SIG-M5 (cell line): ENCODE measurements around the gene KCNJ12.

Experiments used
- DNase-seq: peaks from one replicate; lab custom pipeline; 2025; lab: John Stamatoyannopoulos, UW

Gene KCNJ12

GRCh38 chr17:21368545-21369246 lies 7.5 kb upstream of the KCNJ12 start:
- DNase-seq: no peak

DNA sequence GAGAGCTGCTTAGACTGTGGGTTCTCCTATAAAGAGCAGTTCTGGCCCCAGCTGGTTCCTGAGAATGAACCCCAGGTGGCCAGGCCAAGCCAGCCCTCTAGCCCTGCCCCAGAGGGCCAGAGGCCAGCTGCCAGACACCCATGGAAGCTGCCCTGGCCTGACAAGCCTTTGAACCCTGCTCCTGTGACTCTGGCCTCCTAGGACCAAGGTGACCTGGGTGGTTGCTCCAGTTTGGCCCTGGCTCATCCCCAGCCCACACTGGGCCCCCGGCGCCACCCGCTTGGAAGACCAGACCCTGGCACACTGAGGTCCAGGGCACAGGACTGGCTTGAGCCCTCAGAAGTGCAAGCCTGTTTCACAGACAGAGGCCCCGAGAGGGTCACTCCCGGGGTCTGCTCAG lies 6.8 kb upstream of the KCNJ12 start:
- DNase-seq: no peak

- DNase-seq: no peak
Observed at GRCh38 chr17:21370430-21370829, 5.7 kb upstream of the KCNJ12 start.

GRCh38 chr17:21371511-21372081 lies 4.6 kb upstream of the KCNJ12 start:
- DNase-seq: no peak

- no peak for DNase-seq
Observed at GRCh38 chr17:21372256-21372954, 3.8 kb upstream of the KCNJ12 start.

DNA sequence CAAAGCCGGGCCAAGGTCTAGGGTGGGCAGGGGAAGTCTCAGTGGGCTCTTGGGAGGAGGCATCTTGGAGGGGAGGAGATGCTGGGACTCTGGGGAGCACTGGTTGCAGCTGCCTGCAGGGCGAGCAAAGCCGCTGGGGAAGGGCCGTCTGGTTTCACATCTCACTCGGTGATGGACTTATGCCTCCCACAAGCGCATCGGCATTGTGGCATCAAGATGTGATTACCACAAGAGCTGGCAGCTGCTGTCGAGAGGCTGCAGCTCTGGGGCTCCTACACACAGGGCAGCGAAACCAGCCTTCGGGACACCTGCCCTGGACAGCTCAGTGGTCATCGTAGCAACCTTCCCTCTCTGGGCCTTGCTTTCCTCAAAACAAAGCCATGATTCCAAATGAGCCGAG lies 3.1 kb upstream of the KCNJ12 start:
- DNase-seq: no peak

DNA sequence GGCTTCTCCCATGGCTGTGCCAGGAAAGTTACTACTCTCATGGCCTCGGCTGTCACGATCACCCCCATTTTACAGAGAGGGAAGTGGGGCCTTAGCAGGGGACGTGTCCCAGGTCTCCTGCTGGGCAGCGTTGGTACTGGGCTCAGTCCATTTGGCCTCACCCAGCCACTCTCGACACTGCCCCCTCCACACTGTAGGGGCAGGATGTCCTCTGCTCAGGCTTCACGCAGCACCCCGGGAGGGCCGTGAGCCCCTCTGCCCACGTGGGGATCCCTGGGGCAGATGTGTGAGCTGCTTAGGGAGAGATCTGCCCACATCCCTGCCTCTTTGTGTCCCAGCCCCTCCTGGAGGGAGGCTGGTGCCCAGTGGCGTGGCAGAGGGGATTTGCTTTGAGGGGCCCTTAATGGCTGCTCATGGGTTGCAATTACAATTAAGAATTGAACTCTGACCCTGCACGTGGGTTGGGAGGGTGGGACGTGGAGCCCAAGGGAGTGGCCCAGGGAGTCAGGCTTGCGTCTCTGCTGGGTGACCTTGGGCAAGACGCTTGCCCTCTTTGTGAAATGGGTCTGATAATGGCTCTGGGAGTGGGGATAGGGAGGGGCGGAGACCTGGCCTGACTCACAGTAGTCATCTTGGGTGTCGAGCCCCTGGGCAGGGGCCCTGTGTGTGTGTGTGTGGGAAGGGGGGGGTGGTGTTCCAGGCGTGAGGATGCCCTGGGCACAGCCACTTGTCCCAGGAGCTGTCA lies 2.3 kb upstream of the KCNJ12 start:
- DNase-seq: no peak

- DNase-seq: no peak
Observed at GRCh38 chr17:21374441-21375161, 1.6 kb upstream of the KCNJ12 start.

GRCh38 chr17:21375162-21375560 lies 996 bp upstream of the KCNJ12 start:
- no peak for DNase-seq

- no peak for DNase-seq
Observed at GRCh38 chr17:21375757-21376080, 438 bp upstream of the KCNJ12 start.

- no peak for DNase-seq
Observed at GRCh38 chr17:21376759-21377690, 868 bp downstream of the KCNJ12 start.

- no peak for DNase-seq
Observed at GRCh38 chr17:21377705-21378396, 1.7 kb downstream of the KCNJ12 start.

GRCh38 chr17:21378553-21378952 lies 2.4 kb downstream of the KCNJ12 start:
- no peak for DNase-seq

DNA sequence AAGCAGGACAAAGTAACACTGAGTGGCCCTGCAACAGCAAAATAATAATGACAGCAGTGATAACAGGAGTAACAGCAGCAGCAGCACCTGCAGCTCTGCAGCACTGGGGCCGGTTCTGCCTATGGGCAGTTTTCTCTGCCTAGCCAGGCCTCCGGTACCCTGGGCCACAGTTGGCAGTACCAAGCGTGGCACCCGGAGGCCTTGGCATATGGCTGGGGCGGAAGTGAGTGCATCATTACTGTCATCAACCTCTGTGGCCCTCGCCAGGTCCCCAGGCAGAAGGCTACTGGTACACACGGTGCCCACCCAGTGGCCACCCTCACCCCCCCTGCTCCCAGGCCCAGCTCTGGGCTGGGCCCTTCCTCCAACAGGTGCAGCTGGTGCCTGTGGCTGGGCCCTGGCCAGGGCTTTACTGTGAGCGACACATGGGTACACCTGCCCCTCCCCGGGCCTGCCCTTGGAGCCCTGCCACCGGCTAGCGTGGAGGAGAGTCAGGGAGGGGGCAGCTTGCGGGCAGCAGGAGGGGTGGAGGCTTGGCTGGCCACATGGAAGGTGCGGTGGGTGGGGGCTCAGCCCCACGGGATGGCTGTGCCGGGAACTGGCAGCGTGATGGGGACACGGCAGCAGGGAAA lies 3.0 kb downstream of the KCNJ12 start:
- DNase-seq: no peak

DNA sequence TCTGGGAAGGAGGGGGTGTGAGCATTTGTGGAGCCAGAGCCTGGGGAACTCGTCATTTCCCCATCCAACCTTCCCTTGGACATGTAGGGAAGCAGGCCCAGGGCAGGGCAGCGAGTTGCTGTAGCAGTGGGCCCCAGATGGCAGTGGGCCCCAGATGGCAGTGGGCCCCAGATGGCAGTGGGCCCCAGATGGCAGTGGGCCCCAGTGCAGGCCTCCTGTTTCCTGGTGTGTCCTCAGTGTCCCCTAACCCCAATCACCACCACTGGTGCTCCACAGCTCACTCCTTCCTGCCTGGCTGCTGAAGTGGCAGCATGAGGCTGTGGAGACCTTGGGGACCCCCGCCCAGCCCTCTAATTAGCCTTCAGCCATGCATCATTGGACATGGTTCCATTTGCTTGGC lies 4.5 kb downstream of the KCNJ12 start:
- no peak for DNase-seq

DNA sequence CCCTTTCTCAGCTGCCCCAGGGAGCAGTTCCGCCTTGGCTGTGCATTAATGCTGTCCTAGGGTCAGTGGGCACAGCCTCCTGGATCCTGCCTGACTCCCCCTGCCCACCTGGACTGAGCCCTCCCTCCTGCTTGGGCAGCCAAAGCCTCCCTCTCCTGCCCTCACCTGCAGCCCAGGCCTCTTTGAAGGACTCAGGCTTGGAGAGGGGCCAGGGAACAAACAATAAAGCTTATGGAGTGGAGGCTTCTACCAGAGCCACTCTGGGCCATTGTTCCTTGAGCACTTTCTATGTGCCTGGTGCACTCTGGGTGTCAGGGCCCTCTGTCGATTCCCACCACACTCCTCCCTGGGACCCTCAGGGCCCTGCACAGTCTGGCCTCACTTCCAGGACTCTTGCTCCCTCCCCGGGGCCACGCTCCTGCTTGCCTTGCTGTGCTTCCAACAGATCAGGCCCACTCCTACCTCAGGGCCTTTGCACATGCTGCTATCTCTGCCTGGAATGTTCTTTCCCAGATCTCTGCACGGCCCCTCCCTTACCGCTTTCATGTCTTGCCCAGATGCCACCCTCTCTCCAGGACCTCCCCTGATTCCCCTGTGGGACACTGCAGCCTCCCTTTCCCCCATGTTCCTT lies 5.0 kb downstream of the KCNJ12 start:
- DNase-seq: no peak

GRCh38 chr17:21382560-21383495 lies 6.7 kb downstream of the KCNJ12 start:
- DNase-seq: no peak

DNA sequence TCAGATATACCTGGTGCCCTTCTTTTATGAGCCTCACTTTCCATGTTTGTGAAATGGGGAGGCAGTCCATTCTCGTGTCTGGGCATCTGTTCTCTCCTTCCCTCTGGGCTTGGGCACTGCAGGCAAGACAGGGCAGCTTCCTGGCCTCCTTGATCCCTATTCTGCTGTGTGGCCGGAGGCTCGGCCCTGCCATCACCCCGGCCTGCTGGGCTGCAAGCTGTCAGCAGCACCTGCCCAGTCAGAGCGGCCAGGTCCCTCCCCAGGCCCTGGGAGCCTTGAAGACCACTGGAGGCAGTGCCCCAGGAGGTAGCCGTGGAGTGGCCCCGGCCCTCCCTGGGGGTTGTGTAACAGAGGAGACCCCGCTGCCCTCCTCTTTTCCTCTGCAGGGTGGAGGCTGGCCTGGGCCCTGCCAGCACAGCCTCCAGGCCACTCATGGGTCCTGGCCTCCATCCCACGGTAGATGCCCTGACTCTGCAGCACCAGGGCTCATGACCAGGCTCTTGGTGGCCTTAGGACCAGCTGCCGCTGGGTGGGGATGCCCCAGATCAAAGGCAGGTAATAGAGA lies 9.2 kb downstream of the KCNJ12 start:
- no peak for DNase-seq
